Umbilical cord (tissue), 2 donors: ENCODE data around the gene NPHP4. TPM values are rescaled to one million over a fixed set of nuclear protein-coding genes. Genes with fewer than 3 reads are reported as not detected.

ENCODE experiments used
- DNase-seq: peaks from one replicate; pipeline ENCODE4 v3.0.0-alpha.2; 2015; ENCODE audit warnings: low spot score
- total RNA-seq: library from RNA; depleted of rRNA; stranded (reverse); fragments of >200 nt; gene quantifications from one replicate; pipeline ENCODE4 v1.2.3, GENCODE V29; 2014; ENCODE audit warnings: low replicate concordance; ENCODE audit not compliant: insufficient read depth

NPHP4 gene
- total RNA-seq, 1 donor from 2014 or later = 11.3 TPM

DNA sequence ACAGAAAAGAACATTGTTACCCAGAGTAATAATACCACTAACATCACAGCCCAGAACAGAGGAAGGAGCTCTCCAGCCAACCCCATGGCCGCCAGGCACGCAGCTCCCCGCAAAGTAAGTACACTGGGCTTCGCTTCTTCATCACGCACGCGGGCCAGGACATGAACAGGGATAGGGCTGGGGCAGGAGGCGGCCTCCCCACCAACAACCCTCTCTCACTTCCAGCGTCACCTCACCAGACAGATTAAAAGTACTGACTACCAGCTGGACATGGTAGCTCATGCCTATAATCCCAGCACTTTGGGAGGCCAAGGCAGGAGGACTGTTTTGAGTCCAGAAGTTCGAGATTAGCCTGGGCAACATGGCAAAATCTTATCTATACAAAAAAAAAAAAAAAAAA is 78.3 kb downstream of the NPHP4 start:
- DNase-seq = no peak

GRCh38 chr1:5913078-5913845 is 79.0 kb downstream of the NPHP4 start:
- no peak for DNase-seq

DNA sequence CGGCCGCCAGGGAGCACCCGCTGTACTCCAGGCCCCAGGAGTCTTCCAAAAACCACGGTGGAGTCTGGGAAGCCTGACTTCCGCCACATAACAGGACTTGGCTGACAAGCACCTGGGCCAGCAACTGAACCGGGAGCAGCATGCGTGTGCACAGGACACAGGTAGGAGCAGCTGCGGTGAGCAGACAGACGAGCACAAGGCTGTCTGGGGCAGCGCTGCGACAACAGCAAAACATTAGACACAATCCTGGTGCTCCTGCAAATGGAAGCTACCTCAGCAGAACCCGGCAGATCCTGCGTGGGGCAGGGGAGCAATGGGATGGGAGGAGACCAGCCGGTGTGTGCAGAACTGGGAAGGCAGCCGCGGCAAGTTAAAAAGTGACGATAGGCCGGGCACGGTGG is 80.4 kb downstream of the NPHP4 start:
- DNase-seq = no peak

- no peak for DNase-seq
Observed at GRCh38 chr1:5911157-5911556, 81.1 kb downstream of the NPHP4 start.

DNA sequence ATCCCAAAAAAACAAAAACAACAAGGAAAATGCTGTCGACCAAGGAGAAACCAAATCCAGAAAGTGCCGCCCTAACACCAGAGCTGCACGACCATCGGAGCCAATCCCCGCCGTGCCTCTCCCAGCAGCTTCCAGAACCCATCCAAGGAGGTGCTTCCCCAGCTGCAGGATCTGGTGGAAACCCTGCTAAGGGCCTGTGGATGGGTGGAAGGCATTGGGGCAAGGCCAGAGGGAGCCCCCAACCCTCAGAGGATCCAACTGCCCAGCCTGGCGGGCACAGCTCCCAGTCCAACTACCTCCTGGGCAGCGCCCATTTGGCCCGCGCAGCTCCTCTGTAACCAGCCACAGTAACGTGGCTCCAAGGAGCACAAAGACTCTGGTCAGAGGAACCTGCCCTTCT is 81.6 kb downstream of the NPHP4 start:
- no peak for DNase-seq

GRCh38 chr1:5910276-5910620 is 82.0 kb downstream of the NPHP4 start:
- no peak for DNase-seq

GRCh38 chr1:5909576-5910275 is 82.5 kb downstream of the NPHP4 start:
- no peak for DNase-seq

- DNase-seq = no peak
Observed at GRCh38 chr1:5908461-5909375, 83.5 kb downstream of the NPHP4 start.

DNA sequence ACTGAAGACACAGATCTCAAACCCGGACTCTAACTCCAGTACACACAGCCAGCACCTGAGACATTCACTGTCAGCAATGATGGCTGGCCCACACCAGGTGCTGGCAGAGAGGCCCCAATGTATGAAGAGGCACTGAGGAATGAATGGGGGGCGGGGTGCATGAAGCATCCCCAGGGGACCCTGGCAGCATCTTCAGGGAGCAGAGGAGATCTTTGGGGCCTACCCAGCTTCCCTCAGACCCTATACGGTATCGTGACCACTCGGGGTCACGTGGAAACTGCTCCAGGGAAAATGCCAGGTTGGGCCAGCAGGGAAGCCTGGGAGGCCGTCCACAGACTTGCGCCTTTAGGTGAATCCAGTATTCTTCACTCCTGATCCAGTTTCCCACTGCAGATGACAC is 84.3 kb downstream of the NPHP4 start:
- no peak for DNase-seq

- no peak for DNase-seq
Observed at GRCh38 chr1:5907386-5907785, 84.8 kb downstream of the NPHP4 start.

- DNase-seq = no peak
Observed at GRCh38 chr1:5906966-5907365, 85.3 kb downstream of the NPHP4 start.

DNA sequence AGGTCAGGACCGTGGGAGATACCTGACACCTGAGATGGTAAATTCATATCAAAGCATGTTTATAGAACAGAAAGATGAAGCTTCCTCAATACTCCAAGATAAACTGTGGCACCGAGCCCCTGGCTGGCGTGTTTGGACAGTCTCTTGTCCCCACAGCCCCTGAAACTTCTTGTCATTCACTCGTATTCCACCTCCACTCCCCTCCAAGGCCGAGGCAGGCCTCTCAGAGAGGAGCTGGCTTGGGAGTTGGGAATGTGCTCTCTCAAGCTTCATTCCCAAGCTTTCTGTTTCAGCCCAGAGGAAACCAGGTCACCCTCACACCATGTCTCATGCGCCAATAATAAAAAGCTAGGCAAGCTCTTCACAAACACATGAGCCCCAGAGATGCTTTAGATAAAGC is 86.1 kb downstream of the NPHP4 start:
- DNase-seq = no peak

GRCh38 chr1:5905436-5905835 is 86.8 kb downstream of the NPHP4 start:
- no peak for DNase-seq

GRCh38 chr1:5904551-5904950 is 87.7 kb downstream of the NPHP4 start:
- DNase-seq = no peak

- no peak for DNase-seq
Observed at GRCh38 chr1:5903680-5904079, 88.5 kb downstream of the NPHP4 start.

- DNase-seq = no peak
Observed at GRCh38 chr1:5903031-5903430, 89.2 kb downstream of the NPHP4 start.

DNA sequence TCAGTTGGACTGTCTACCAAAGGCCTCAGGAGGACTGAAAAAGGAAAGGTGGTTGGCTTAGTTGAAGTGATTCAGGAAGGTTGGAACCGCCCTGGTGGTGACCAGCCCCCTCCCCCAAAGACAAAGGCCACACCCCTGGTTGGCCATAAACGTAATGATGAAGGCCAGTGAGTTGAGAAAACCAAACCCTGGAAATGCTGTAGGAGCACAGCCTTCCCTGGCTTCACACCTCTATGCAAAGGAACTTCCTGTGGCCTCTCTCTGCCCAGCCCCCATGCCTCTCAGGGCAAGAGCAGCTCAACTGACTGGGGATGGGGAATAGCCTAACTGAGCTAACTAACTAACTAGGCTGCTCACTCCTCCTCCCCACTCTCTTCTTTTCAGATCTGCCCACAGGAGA is 90.4 kb downstream of the NPHP4 start:
- no peak for DNase-seq

DNA sequence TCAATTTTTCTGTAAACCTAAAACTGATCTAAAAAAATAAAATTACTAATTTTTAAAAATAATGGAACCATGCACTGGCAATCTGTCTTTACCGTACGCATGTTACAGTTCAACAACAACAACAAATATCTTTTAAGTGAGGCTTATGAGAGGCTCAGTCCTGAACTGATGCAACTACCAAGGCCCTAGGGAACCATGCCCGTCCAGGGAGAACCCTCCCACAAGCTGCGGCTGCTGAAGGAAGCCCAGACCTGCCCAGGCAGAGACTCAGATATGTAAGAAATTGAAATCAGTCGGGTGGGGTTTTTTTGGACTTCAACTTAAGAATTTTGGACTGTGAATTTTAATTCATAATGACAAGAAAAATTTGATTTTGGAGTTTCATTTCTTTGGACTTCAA is 91.1 kb downstream of the NPHP4 start:
- DNase-seq = no peak

- no peak for DNase-seq
Observed at GRCh38 chr1:5898266-5898665, 94.0 kb downstream of the NPHP4 start.

GRCh38 chr1:5896706-5897660 is 95.2 kb downstream of the NPHP4 start:
- DNase-seq = no peak
